Peyer's patch (tissue), 4 donors: ENCODE measurements around the gene HOXD8. TPM values are rescaled to one million over a fixed set of nuclear protein-coding genes. Genes with fewer than 3 reads are reported as not detected.

Experiments
- DNase-seq, 3 donors: peaks; one replicate each; pipeline ENCODE4 v3.0.0-alpha.2; 2017 to 2019
- H3K27ac ChIP-seq, 4 donors: fragments of 200-600 bp; sonication (generic); one replicate each; pipeline ENCODE4 v1.5.1; 2016 to 2019
- H3K27me3 ChIP-seq, 2 donors: fragments of 200-600 bp; sonication (generic); one replicate each; pipeline ENCODE4 v1.5.1; 2019
- H3K36me3 ChIP-seq, 3 donors: fragments of 200-600 bp; sonication (generic); one replicate each; pipeline ENCODE4 v1.5.1; 2016 to 2019
- H3K4me1 ChIP-seq, 4 donors: fragments of 200-600 bp; sonication (generic); one replicate each; pipeline ENCODE4 v1.5.1; 2016 to 2019
- H3K4me3 ChIP-seq, 4 donors: fragments of 200-600 bp; sonication (generic); 1 replicate in 3 of 4; 2 replicates in 1 of 4; pipeline ENCODE4 v1.5.1; 2016 to 2019; ENCODE audit warnings: mild to moderate bottlenecking in 1 of 4
- H3K9me3 ChIP-seq, 4 donors: fragments of 200-600 bp; sonication (generic); one replicate each; pipeline ENCODE4 v1.5.1; 2016 to 2019; ENCODE audit warnings: mild to moderate bottlenecking in 1 of 4
- CTCF ChIP-seq, 6 experiments: fragments of 450-650 bp in 4 of 6; fragments of 200-600 bp in 2 of 6; sonication (generic) in 1 of 6; IDR thresholded peaks; one replicate each; pipeline ENCODE4 v1.5.1; 2017 to 2019; ENCODE audit warnings: antibody characterized with exemption in 6 of 6, mild to moderate bottlenecking in 3 of 6, moderate library complexity in 1 of 6
- POLR2A ChIP-seq, 2 donors: fragments of 450-650 bp; IDR thresholded peaks; one replicate each; pipeline ENCODE4 v1.5.1; 2017; ENCODE audit warnings: antibody characterized with exemption in 2 of 2, mild to moderate bottlenecking in 2 of 2, moderate library complexity in 2 of 2
- total RNA-seq, 4 donors: library from RNA; depleted of rRNA; stranded (reverse); fragments of >200 nt; gene quantifications; one replicate each; pipeline ENCODE4 v1.1.0, GENCODE V29; 2016

The HOXD8 gene
- total RNA-seq, 4 donors from 2014 or later: 3.3 to 9.1 (median 5.0) TPM

GRCh38 chr2:176173567-176174381 lies 44.3 kb downstream of the HOXD8 start:
- Histone ChIP-seq H3K4me1 (peaks cover 0 to 27% (median 0%) of the 10 kb centered on the region in 4 donors), H3K36me3 (no peaks in the 10 kb centered on the region), H3K27me3 (no peaks in the 10 kb centered on the region), H3K9me3 (no peaks in the 10 kb centered on the region), H3K4me3 (peak overlapping the region in 2 of 4 donors; percentile 32 to 37), H3K27ac (no peak overlapping the region)
- TF ChIP-seq CTCF (IDR thresholded peaks at IDR 0.05) (no peak), POLR2A (IDR thresholded peaks at IDR 0.05) (no peak)
- DNase-seq: no peak

GRCh38 chr2:176174382-176174823 lies 44.9 kb downstream of the HOXD8 start:
- Histone ChIP-seq H3K36me3 (no peaks in the 10 kb centered on the region), H3K27ac (peak overlapping the region in 2 of 4 donors; percentile 53 to 61), H3K4me3 (peak overlapping the region in 2 of 4 donors; percentile 32 to 37), H3K9me3 (no peaks in the 10 kb centered on the region), H3K4me1 (peaks cover 0 to 27% (median 0%) of the 10 kb centered on the region in 4 donors), H3K27me3 (no peaks in the 10 kb centered on the region)
- DNase-seq: no peak
- TF ChIP-seq POLR2A (IDR thresholded peaks at IDR 0.05) (no peak), CTCF (IDR thresholded peaks at IDR 0.05) (no peak)

GRCh38 chr2:176174824-176175708 lies 45.6 kb downstream of the HOXD8 start:
- Histone ChIP-seq H3K9me3 (no peaks in the 10 kb centered on the region), H3K27ac (peak overlapping the region in 2 of 4 donors; percentile 53 to 61), H3K4me1 (peaks cover 0 to 27% (median 0%) of the 10 kb centered on the region in 4 donors), H3K27me3 (no peaks in the 10 kb centered on the region), H3K4me3 (peak overlapping the region in 2 of 4 donors; percentile 32 to 37), H3K36me3 (no peaks in the 10 kb centered on the region)
- DNase-seq: no peak
- TF ChIP-seq CTCF (IDR thresholded peaks at IDR 0.05) (no peak), POLR2A (IDR thresholded peaks at IDR 0.05) (no peak)

GRCh38 chr2:176175709-176176607 lies 46.5 kb downstream of the HOXD8 start:
- Histone ChIP-seq H3K9me3 (no peaks in the 10 kb centered on the region), H3K4me1 (peaks cover 0 to 27% (median 0%) of the 10 kb centered on the region in 4 donors), H3K36me3 (no peaks in the 10 kb centered on the region), H3K27ac (no peak overlapping the region), H3K4me3 (no peak overlapping the region), H3K27me3 (no peaks in the 10 kb centered on the region)
- TF ChIP-seq POLR2A (IDR thresholded peaks at IDR 0.05) (no peak), CTCF (IDR thresholded peaks at IDR 0.05) (no peak)
- DNase-seq: no peak

- TF ChIP-seq POLR2A (IDR thresholded peaks at IDR 0.05) (no peak), CTCF (IDR thresholded peaks at IDR 0.05) (no peak)
- Histone ChIP-seq H3K27me3 (no peaks in the 10 kb centered on the region), H3K9me3 (no peaks in the 10 kb centered on the region), H3K4me1 (peaks cover 0 to 18% (median 0%) of the 10 kb centered on the region in 4 donors), H3K27ac (peak overlapping the region in 2 of 4 donors; percentile 28 to 53), H3K36me3 (no peaks in the 10 kb centered on the region), H3K4me3 (peak overlapping the region in 3 of 4 donors; percentile 5 to 43 (median 37))
- DNase-seq: no peak
Observed at GRCh38 chr2:176177580-176178037, 48.1 kb downstream of the HOXD8 start.
